Measurements from ENCODE around the gene RDH5. TPM values are rescaled to one million over a fixed set of nuclear protein-coding genes. Genes with fewer than 3 reads are reported as not detected.

The RDH5 gene
- polyA plus RNA-seq, 1 donor from 2014 or later: 3.4 TPM

- Histone ChIP-seq H3K9me3 (ENCODE audit: low read length) (no peaks in the 10 kb centered on the region), H3K27ac (ENCODE audit: low read length) (no peak overlapping the region), H3K9me2 (ENCODE audit: insufficient read depth, low read length) (no peaks in the 10 kb centered on the region), H3K9ac (ENCODE audit: low read length) (no peak overlapping the region), H3K27me3 (ENCODE audit: insufficient read depth, low read depth, low read length) (no peaks in the 10 kb centered on the region), H3K79me2 (replicated peaks; ENCODE audit: insufficient read depth, low read length) (no peaks in the 10 kb centered on the region), H3K36me3 (ENCODE audit: insufficient read depth, low read length) (peaks cover 13% of the 10 kb centered on the region), H3F3A (ENCODE audit: insufficient read depth, low read length, poor library complexity, severe bottlenecking) (no peaks in the 10 kb centered on the region), H3K4me3 (ENCODE audit: low read length) (no peak overlapping the region), H4K20me1 (ENCODE audit: insufficient read depth) (no peaks in the 10 kb centered on the region), H3K4me2 (ENCODE audit: low read length) (no peak overlapping the region), H2AFZ (ENCODE audit: low read depth, low read length) (no peak overlapping the region)
- TF ChIP-seq EZH2 (IDR thresholded peaks at IDR 0.05; ENCODE audit: borderline replicate concordance, insufficient read depth, low read length, poor library complexity, severe bottlenecking) (no peak), POLR2AphosphoS5 (IDR thresholded peaks at IDR 0.05) (no peak), EP300 (conservative IDR thresholded peaks at IDR 0.05; ENCODE audit: poor library complexity, severe bottlenecking) (no peak), MXI1 (conservative IDR thresholded peaks at IDR 0.05; ENCODE audit: poor library complexity, severe bottlenecking) (no peak), TAF1 (IDR thresholded peaks at IDR 0.05; ENCODE audit: low read depth) (no peak), RAD21 (conservative IDR thresholded peaks at IDR 0.05) (no peak), SMC3 (conservative IDR thresholded peaks at IDR 0.05; ENCODE audit: poor library complexity) (no peak)
- TF ChIP-seq, protein P1, sequence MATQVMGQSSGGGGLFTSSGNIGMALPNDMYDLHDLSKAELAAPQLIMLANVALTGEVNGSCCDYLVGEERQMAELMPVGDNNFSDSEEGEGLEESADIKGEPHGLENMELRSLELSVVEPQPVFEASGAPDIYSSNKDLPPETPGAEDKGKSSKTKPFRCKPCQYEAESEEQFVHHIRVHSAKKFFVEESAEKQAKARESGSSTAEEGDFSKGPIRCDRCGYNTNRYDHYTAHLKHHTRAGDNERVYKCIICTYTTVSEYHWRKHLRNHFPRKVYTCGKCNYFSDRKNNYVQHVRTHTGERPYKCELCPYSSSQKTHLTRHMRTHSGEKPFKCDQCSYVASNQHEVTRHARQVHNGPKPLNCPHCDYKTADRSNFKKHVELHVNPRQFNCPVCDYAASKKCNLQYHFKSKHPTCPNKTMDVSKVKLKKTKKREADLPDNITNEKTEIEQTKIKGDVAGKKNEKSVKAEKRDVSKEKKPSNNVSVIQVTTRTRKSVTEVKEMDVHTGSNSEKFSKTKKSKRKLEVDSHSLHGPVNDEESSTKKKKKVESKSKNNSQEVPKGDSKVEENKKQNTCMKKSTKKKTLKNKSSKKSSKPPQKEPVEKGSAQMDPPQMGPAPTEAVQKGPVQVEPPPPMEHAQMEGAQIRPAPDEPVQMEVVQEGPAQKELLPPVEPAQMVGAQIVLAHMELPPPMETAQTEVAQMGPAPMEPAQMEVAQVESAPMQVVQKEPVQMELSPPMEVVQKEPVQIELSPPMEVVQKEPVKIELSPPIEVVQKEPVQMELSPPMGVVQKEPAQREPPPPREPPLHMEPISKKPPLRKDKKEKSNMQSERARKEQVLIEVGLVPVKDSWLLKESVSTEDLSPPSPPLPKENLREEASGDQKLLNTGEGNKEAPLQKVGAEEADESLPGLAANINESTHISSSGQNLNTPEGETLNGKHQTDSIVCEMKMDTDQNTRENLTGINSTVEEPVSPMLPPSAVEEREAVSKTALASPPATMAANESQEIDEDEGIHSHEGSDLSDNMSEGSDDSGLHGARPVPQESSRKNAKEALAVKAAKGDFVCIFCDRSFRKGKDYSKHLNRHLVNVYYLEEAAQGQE (IDR thresholded peaks at IDR 0.05; ENCODE audit: borderline replicate concordance): no peak
- TF ChIP-seq, protein P2, sequence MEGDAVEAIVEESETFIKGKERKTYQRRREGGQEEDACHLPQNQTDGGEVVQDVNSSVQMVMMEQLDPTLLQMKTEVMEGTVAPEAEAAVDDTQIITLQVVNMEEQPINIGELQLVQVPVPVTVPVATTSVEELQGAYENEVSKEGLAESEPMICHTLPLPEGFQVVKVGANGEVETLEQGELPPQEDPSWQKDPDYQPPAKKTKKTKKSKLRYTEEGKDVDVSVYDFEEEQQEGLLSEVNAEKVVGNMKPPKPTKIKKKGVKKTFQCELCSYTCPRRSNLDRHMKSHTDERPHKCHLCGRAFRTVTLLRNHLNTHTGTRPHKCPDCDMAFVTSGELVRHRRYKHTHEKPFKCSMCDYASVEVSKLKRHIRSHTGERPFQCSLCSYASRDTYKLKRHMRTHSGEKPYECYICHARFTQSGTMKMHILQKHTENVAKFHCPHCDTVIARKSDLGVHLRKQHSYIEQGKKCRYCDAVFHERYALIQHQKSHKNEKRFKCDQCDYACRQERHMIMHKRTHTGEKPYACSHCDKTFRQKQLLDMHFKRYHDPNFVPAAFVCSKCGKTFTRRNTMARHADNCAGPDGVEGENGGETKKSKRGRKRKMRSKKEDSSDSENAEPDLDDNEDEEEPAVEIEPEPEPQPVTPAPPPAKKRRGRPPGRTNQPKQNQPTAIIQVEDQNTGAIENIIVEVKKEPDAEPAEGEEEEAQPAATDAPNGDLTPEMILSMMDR (IDR thresholded peaks at IDR 0.05; ENCODE audit: poor library complexity, severe bottlenecking): no peak
Measured at GRCh38 chr12:55760663-55761062, 40.5 kb downstream of the RDH5 start.

- Histone ChIP-seq H3K9ac (ENCODE audit: low read length) (no peak overlapping the region), H3K27ac (ENCODE audit: low read length) (no peak overlapping the region), H3F3A (ENCODE audit: insufficient read depth, low read length, poor library complexity, severe bottlenecking) (no peaks in the 10 kb centered on the region), H3K9me3 (ENCODE audit: low read length) (no peaks in the 10 kb centered on the region), H3K4me2 (ENCODE audit: low read length) (no peak overlapping the region), H3K27me3 (ENCODE audit: insufficient read depth, low read depth, low read length) (no peaks in the 10 kb centered on the region), H4K20me1 (ENCODE audit: insufficient read depth) (no peaks in the 10 kb centered on the region), H3K4me3 (ENCODE audit: low read length) (no peak overlapping the region), H3K36me3 (ENCODE audit: insufficient read depth, low read length) (peaks cover 4% of the 10 kb centered on the region), H3K79me2 (replicated peaks; ENCODE audit: insufficient read depth, low read length) (no peaks in the 10 kb centered on the region), H3K9me2 (ENCODE audit: insufficient read depth, low read length) (no peaks in the 10 kb centered on the region), H2AFZ (ENCODE audit: low read depth, low read length) (no peak overlapping the region)
- TF ChIP-seq MXI1 (conservative IDR thresholded peaks at IDR 0.05; ENCODE audit: poor library complexity, severe bottlenecking) (no peak), EZH2 (IDR thresholded peaks at IDR 0.05; ENCODE audit: borderline replicate concordance, insufficient read depth, low read length, poor library complexity, severe bottlenecking) (no peak), EP300 (conservative IDR thresholded peaks at IDR 0.05; ENCODE audit: poor library complexity, severe bottlenecking) (no peak), SMC3 (conservative IDR thresholded peaks at IDR 0.05; ENCODE audit: poor library complexity) (no peak), POLR2AphosphoS5 (IDR thresholded peaks at IDR 0.05) (no peak), RAD21 (conservative IDR thresholded peaks at IDR 0.05) (no peak), TAF1 (IDR thresholded peaks at IDR 0.05; ENCODE audit: low read depth) (no peak)
- TF ChIP-seq, protein P2 (IDR thresholded peaks at IDR 0.05; ENCODE audit: poor library complexity, severe bottlenecking): no peak
- TF ChIP-seq, protein P1 (IDR thresholded peaks at IDR 0.05; ENCODE audit: borderline replicate concordance): no peak
Measured at GRCh38 chr12:55762646-55763045, 42.5 kb downstream of the RDH5 start.

All from neural cell (in vitro differentiated cells).